ENCODE results near the gene BCAS3. TPM values are rescaled to one million over a fixed set of nuclear protein-coding genes. Genes with fewer than 3 reads are reported as not detected.

The BCAS3 gene
- total RNA-seq, 2 experiments from 2014 or later = 20.1 to 31.8 TPM

DNA sequence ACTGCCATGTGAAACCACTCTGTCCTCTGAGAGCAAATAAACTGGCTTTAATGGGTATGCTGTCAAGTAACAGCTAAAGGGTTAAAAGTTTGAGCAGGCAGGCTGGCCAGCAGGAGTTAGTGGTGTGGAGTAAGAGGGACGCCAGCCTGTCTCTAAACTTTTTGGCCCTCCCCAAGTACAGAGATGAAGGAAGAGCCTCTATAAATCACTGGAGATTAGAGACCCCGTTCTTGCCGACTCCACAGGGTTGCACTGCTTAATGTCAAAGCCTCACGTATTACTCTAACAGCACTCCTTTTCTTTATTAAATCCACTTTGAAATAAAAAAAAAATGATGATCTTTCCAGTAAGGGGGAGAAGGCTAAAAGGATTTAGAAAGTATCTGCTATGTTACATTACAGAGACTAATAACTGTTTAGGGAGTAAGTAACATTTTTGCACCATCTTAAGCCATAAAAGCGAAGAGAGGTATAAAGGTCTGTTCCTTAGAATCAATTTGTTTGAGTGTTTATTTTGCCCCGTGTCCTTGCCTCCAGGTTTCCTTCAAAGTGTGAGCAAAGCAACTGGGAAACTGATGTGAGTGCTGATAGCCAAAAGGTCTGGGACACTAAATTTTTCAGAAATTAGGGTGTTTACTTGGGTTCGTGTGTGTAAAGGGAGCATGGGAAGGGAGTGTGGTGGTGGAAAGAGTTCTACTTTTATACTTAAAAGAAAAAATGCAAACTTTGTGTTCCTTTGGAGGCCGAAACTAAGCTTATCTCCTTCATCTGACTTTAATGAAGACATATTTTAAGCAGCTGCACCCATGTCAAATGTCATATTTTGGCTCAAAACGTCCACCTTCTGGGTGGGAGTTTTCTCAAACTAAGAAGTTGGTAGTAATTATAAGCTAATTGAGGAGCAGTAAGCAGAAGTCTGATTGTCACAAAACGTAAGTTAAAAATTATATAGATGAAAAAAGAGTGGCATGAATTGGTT is 612.0 kb downstream of the BCAS3 start:
- ATAC-seq (ENCODE audit: poor library complexity) (no peak), DNase-seq (no peak)
- Histone ChIP-seq H3K4me3 (ENCODE audit: low read length) (no peak overlapping the region), H3K4me1 (ENCODE audit: insufficient read depth, low read length) (no peaks in the 10 kb centered on the region), H3K9me3 (ENCODE audit: control insufficient read depth in 1 of 2, insufficient read depth in 1 of 2, low read length in 2 of 2) (no peaks in the 10 kb centered on the region), H3K27me3 (ENCODE audit: control insufficient read depth in 1 of 2, insufficient read depth in 2 of 2, low read length in 2 of 2) (no peaks in the 10 kb centered on the region), H3K36me3 (ENCODE audit: insufficient read depth, low read length) (no peaks in the 10 kb centered on the region), H3K27ac (ENCODE audit: low read depth in 1 of 2, low read length in 2 of 2) (no peak overlapping the region)
- no peak overlapping the region for H3K4me3 Mint-ChIP-seq
- no peaks in the 10 kb centered on the region for H3K36me3 Mint-ChIP-seq (ENCODE audit: low read depth)
- no peaks in the 10 kb centered on the region for H3K4me1 Mint-ChIP-seq (ENCODE audit: low read depth)
- CTCF ChIA-PET = no interaction called here
- no peak overlapping the region for H3K27ac Mint-ChIP-seq
- POLR2A ChIA-PET = no interaction called here
- no peaks in the 10 kb centered on the region for H3K27me3 Mint-ChIP-seq
- intact Hi-C loops (cut with DNase I, micrococcal nuclease) = no loop called here
- TF ChIP-seq, protein P1, sequence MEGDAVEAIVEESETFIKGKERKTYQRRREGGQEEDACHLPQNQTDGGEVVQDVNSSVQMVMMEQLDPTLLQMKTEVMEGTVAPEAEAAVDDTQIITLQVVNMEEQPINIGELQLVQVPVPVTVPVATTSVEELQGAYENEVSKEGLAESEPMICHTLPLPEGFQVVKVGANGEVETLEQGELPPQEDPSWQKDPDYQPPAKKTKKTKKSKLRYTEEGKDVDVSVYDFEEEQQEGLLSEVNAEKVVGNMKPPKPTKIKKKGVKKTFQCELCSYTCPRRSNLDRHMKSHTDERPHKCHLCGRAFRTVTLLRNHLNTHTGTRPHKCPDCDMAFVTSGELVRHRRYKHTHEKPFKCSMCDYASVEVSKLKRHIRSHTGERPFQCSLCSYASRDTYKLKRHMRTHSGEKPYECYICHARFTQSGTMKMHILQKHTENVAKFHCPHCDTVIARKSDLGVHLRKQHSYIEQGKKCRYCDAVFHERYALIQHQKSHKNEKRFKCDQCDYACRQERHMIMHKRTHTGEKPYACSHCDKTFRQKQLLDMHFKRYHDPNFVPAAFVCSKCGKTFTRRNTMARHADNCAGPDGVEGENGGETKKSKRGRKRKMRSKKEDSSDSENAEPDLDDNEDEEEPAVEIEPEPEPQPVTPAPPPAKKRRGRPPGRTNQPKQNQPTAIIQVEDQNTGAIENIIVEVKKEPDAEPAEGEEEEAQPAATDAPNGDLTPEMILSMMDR (IDR thresholded peaks at IDR 0.05) = no peak
- no peaks in the 10 kb centered on the region for H3K9me3 Mint-ChIP-seq

GRCh38 chr17:61291451-61292285 is 614.0 kb downstream of the BCAS3 start:
- H3K4me3 ChIP-seq (ENCODE audit: low read length) = no peak overlapping the region
- no peak overlapping the region for H3K4me3 Mint-ChIP-seq
- ATAC-seq (ENCODE audit: poor library complexity) (no peak), DNase-seq (no peak)
- ChIA-PET POLR2A (no interaction called here), CTCF (no interaction called here)
- H3K27me3 Mint-ChIP-seq = no peaks in the 10 kb centered on the region
- H3K27me3 ChIP-seq (ENCODE audit: control insufficient read depth in 1 of 2, insufficient read depth in 2 of 2, low read length in 2 of 2) = no peaks in the 10 kb centered on the region
- H3K4me1 Mint-ChIP-seq (ENCODE audit: low read depth) = no peaks in the 10 kb centered on the region
- intact Hi-C loops (cut with DNase I, micrococcal nuclease) = no loop called here
- no peak overlapping the region for H3K27ac ChIP-seq (ENCODE audit: low read depth in 1 of 2, low read length in 2 of 2)
- no peak overlapping the region for H3K27ac Mint-ChIP-seq
- no peaks in the 10 kb centered on the region for H3K36me3 Mint-ChIP-seq (ENCODE audit: low read depth)
- no peaks in the 10 kb centered on the region for H3K36me3 ChIP-seq (ENCODE audit: insufficient read depth, low read length)
- H3K9me3 ChIP-seq (ENCODE audit: control insufficient read depth in 1 of 2, insufficient read depth in 1 of 2, low read length in 2 of 2) = no peaks in the 10 kb centered on the region
- no peaks in the 10 kb centered on the region for H3K9me3 Mint-ChIP-seq
- H3K4me1 ChIP-seq (ENCODE audit: insufficient read depth, low read length) = no peaks in the 10 kb centered on the region
- TF ChIP-seq, protein P1 (IDR thresholded peaks at IDR 0.05) = no peak

- no peaks in the 10 kb centered on the region for H3K36me3 Mint-ChIP-seq (ENCODE audit: low read depth)
- CTCF ChIA-PET = no interaction called here
- POLR2A ChIA-PET = no interaction called here
Measured at GRCh38 chr17:61294286-61294685, 616.6 kb downstream of the BCAS3 start.

More at GRCh38 chr17:61294286-61294685, 616.6 kb downstream of the BCAS3 start:
- no peak overlapping the region for H3K4me3 Mint-ChIP-seq
- no peaks in the 10 kb centered on the region for H3K9me3 Mint-ChIP-seq
- no peak for ATAC-seq (ENCODE audit: poor library complexity)
- intact Hi-C loops (cut with DNase I, micrococcal nuclease) = no loop called here
- Histone ChIP-seq H3K4me1 (ENCODE audit: insufficient read depth, low read length) (no peaks in the 10 kb centered on the region), H3K27me3 (ENCODE audit: control insufficient read depth in 1 of 2, insufficient read depth in 2 of 2, low read length in 2 of 2) (no peaks in the 10 kb centered on the region), H3K27ac (ENCODE audit: low read depth in 1 of 2, low read length in 2 of 2) (no peak overlapping the region), H3K36me3 (ENCODE audit: insufficient read depth, low read length) (no peaks in the 10 kb centered on the region), H3K4me3 (ENCODE audit: low read length) (no peak overlapping the region), H3K9me3 (ENCODE audit: control insufficient read depth in 1 of 2, insufficient read depth in 1 of 2, low read length in 2 of 2) (no peaks in the 10 kb centered on the region)
- TF ChIP-seq, protein P1 (IDR thresholded peaks at IDR 0.05) = no peak
- H3K27me3 Mint-ChIP-seq = no peaks in the 10 kb centered on the region
- no peaks in the 10 kb centered on the region for H3K4me1 Mint-ChIP-seq (ENCODE audit: low read depth)
- H3K27ac Mint-ChIP-seq = no peak overlapping the region
- no peak for DNase-seq
